ACC112 (cell line): Measurements from ENCODE around the gene FHIP1A.
A peak's percentile ranks its signal among the peaks of the same experiment; 100 is the strongest.

ENCODE experiments used
- H2AFZ ChIP-seq: fragments of 200-600 bp; sonication (generic); one replicate; pipeline ENCODE4 v1.6.0; 2017; ENCODE audit warnings: antibody characterized with exemption, low read length; ENCODE audit not compliant: unreplicated experiment
- H3K27ac ChIP-seq: fragments of 200-600 bp; sonication (generic); 2 replicates; pipeline ENCODE4 v1.5.1; 2014; ENCODE audit warnings: low read depth, mild to moderate bottlenecking, antibody characterized with exemption, low read length, moderate library complexity
- H3K27me3 ChIP-seq: fragments of 200-600 bp; sonication (generic); 2 replicates; pipeline ENCODE4 v1.6.1; 2014; ENCODE audit warnings: mild to moderate bottlenecking, antibody characterized with exemption, low read length, moderate library complexity, mixed read lengths; ENCODE audit not compliant: insufficient read depth
- H3K36me3 ChIP-seq: fragments of 200-600 bp; sonication (generic); 2 replicates; pipeline ENCODE4 v1.6.1; 2016; ENCODE audit warnings: mild to moderate bottlenecking, antibody characterized with exemption, low read length, moderate library complexity, mixed read lengths; ENCODE audit not compliant: insufficient read depth
- H3K4me1 ChIP-seq: fragments of 200-600 bp; sonication (generic); one replicate; pipeline ENCODE4 v1.6.1; 2016; ENCODE audit warnings: low read length, mixed read lengths; ENCODE audit not compliant: insufficient read depth, unreplicated experiment, control insufficient read depth
- H3K4me3 ChIP-seq: fragments of 200-600 bp; sonication (generic); 2 replicates; pipeline ENCODE4 v1.5.1; 2014; ENCODE audit warnings: mild to moderate bottlenecking, low read depth, low read length
- H3K79me2 ChIP-seq: fragments of 200-600 bp; sonication (generic); one replicate; pipeline ENCODE4 v1.6.0; 2016; ENCODE audit warnings: low read length; ENCODE audit not compliant: control insufficient read depth, unreplicated experiment, insufficient read depth

FHIP1A gene

DNA sequence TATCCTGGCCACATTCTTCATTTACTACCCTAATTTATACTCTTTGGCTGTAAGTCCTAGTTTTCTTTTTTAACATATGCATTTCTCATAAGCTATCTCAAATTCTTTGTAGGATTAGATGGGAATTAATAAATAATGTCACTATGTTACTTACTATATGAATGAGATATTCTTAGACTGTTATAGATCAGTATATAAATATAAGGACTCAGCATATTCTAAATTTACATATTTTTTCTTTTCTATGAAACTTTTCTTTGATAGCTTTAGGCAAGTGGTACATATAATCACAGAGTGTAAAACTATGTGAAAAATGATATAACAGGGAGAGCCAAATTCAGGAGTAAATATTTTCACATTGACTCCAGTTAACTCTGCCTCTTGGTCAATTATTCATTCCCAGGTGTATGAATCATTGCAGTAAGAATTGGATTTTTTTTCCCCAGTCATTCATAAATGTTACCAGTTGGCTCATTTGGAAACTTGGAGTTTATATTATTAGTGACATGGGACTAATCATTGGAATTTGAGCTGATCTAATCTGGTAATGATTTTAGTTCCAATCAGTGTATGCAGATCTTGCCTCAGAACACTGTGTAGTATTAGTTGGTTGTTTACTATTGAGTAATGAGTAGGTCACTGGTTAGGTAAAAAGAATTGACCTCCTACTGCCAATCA is 25.3 kb downstream of the FHIP1A start:
- Histone ChIP-seq H3K27ac (no peak overlapping the region), H2AFZ (no peak overlapping the region), H3K4me3 (no peak overlapping the region), H3K27me3 (no peaks in the 10 kb centered on the region), H3K79me2 (no peaks in the 10 kb centered on the region), H3K36me3 (no peaks in the 10 kb centered on the region), H3K4me1 (peaks cover 17% of the 10 kb centered on the region)

DNA sequence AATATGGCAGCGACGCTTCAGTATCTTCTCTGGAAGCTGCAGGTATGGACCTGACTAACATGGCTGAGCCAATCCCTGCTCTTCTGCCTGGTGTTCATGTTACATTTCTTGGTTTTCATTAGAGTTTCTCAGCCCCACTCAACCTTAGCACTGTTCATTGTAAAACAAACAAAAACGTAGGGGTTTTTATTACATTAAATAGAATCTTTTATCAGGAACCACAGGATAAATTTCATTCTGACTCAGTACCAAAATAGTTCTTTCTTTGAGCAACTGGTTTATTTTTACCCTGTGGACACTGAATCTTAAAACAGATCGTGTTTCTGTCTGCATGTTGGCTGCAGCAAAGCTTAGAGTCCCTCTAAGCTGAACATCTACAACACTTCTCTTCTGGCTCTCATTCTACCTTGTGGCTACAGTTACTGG is 27.1 kb downstream of the FHIP1A start:
- H3K36me3 ChIP-seq, result no peaks in the 10 kb centered on the region
- H3K27ac ChIP-seq, result no peak overlapping the region
- H3K4me3 ChIP-seq, result no peak overlapping the region
- no peaks in the 10 kb centered on the region for H3K79me2 ChIP-seq
- peak overlapping the region; percentile 31 for H2AFZ ChIP-seq
- H3K27me3 ChIP-seq, result no peaks in the 10 kb centered on the region
- peaks cover 17% of the 10 kb centered on the region for H3K4me1 ChIP-seq

DNA sequence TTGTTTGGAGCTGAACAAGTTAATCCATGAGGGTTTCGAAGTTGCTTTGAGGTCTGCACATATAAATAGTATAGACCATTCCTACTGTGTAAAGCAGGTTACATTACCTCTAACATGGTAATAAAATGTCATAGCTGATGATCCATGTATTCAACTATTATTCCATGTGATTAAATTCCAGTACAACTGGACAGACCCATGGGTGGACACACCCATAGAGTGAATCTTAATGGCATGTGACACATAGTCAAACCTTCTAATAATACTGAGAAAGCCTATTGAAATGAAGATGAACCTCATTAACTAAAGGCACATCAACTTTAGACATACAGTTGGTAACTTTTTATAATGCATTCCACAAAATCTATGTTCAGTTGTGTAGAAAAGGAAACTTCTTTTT is 28.5 kb downstream of the FHIP1A start:
- Histone ChIP-seq H3K36me3 (no peaks in the 10 kb centered on the region), H2AFZ (no peak overlapping the region), H3K4me1 (peaks cover 17% of the 10 kb centered on the region), H3K27ac (no peak overlapping the region), H3K27me3 (no peaks in the 10 kb centered on the region), H3K79me2 (no peaks in the 10 kb centered on the region), H3K4me3 (no peak overlapping the region)

DNA sequence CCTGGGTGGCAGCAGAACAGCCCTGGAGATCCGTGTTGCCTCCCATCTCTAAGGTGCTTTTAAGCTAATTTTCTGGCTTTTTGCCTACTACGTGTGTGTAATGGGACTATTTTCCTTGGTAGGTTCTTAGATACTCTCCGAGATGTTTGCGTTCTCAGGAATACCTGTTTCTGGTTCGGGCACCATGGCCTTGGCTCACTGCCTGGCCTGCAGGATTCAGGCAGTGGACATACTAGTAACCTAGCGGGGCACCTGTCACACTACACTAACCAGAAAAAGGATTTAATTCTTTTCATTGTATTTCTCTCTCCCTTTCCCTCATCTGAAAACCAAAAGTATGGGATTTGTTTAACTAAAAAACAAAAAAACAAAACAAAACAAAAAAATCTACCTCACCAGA is 29.2 kb downstream of the FHIP1A start:
- H3K27ac ChIP-seq, result no peak overlapping the region
- no peaks in the 10 kb centered on the region for H3K27me3 ChIP-seq
- H3K4me3 ChIP-seq, result no peak overlapping the region
- peaks cover 17% of the 10 kb centered on the region for H3K4me1 ChIP-seq
- H3K36me3 ChIP-seq, result no peaks in the 10 kb centered on the region
- no peak overlapping the region for H2AFZ ChIP-seq
- H3K79me2 ChIP-seq, result no peaks in the 10 kb centered on the region

DNA sequence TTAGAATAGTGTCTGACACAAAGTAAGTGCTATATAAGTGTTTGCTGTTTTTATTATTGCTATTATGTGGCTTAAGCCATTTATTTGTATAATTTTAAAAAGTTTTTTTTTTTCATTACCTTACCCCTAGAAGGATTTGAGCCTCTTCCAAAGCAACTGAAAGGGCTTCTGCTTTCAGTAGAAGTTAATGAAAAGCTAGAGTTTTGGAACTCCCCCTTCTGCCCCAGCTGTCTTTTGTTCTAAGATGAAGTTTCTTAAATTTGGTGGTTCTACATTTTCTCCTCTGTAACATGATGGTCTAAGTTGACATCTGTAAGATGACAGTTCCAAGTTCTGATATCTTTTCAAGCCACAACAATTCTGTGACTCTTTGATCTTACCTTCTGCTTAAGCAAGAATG is 30.3 kb downstream of the FHIP1A start:
- Histone ChIP-seq H3K4me3 (no peak overlapping the region), H3K79me2 (no peaks in the 10 kb centered on the region), H3K4me1 (peaks cover 17% of the 10 kb centered on the region), H2AFZ (no peak overlapping the region), H3K36me3 (no peaks in the 10 kb centered on the region), H3K27me3 (no peaks in the 10 kb centered on the region), H3K27ac (no peak overlapping the region)

DNA sequence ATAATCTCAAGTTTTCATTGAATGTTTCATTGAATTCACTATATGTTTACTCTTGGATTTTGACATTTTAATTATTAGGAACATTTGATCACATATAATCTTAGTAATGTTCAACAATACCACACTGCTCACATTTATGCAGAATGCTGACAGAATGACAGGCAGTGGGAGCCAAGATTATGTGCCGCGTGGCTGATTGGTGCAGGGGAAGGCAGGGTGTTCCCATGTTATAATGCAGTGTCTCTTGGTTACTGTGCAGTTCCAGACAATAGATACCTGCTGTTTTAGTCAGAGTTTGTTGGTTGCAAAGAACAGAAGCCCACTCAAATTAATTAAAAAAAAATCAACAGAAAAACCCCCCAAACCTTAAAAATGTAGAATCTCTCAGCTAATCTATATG is 33.0 kb downstream of the FHIP1A start:
- H3K27me3 ChIP-seq, result no peaks in the 10 kb centered on the region
- H2AFZ ChIP-seq, result no peak overlapping the region
- H3K4me1 ChIP-seq, result no peaks in the 10 kb centered on the region
- H3K79me2 ChIP-seq, result no peaks in the 10 kb centered on the region
- no peak overlapping the region for H3K27ac ChIP-seq
- no peaks in the 10 kb centered on the region for H3K36me3 ChIP-seq
- no peak overlapping the region for H3K4me3 ChIP-seq

DNA sequence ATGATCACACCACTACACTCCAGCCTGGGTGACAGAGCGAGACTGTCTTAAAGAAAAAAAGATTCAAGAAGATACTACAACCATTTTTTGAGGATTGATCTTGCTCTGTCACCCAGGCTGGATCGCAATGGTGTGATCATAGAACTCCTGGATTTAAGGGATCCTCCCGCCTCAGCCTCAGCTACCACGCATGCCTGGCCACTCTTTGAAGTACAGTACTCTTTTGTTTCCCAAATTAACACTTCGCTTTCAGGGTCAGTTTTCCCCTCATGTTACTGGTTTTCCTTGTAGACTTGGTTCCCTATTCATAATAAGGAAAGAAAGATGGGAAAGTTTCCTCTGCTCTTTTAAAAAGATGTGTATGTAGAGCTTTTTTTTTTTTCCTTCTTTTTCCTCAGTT is 34.3 kb downstream of the FHIP1A start:
- no peak overlapping the region for H3K4me3 ChIP-seq
- H3K79me2 ChIP-seq, result no peaks in the 10 kb centered on the region
- H3K27ac ChIP-seq, result no peak overlapping the region
- H3K4me1 ChIP-seq, result no peaks in the 10 kb centered on the region
- H3K36me3 ChIP-seq, result no peaks in the 10 kb centered on the region
- no peaks in the 10 kb centered on the region for H3K27me3 ChIP-seq
- no peak overlapping the region for H2AFZ ChIP-seq

DNA sequence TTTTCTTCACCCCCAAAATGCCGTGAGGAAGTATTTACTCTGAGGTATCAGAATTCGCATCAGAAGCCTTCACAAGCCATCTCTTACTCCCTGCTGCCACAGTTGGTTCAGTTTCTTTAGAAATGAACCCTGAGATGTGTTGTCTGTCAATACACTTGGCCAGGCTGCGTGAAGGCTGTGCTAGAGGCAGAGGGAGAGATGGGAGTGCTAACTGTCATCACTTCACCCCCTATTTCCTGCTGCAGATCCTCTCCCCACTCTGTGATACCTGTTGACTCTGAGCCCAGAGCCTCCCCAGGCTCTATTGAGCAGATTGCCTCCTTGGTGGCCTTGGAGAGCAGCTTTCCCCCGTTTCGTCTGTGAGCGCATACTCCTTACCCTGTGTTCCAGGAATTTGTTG is 34.8 kb downstream of the FHIP1A start:
- Histone ChIP-seq H2AFZ (no peak overlapping the region), H3K27ac (no peak overlapping the region), H3K4me3 (no peak overlapping the region), H3K79me2 (no peaks in the 10 kb centered on the region), H3K36me3 (no peaks in the 10 kb centered on the region), H3K27me3 (no peaks in the 10 kb centered on the region), H3K4me1 (no peaks in the 10 kb centered on the region)

DNA sequence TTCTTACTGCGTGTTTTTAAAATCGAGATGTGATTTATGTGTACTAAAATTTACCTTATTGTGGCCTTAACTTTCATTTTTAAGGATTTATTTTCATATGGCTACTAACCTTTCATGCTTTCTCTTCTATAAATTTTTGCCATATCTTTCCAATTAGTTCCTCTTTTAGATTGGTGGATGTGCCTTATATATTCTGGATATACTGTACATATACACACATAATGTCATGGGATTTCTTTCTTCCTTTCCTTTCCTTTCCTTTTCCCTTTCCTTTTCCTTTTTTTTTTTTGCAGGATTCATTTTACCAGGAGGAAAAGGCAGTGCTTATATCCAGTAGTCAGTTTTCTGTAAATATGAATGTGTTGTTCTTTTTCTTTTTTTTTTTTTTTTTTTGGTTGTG is 37.2 kb downstream of the FHIP1A start:
- H3K79me2 ChIP-seq, result no peaks in the 10 kb centered on the region
- no peak overlapping the region for H3K27ac ChIP-seq
- no peak overlapping the region for H3K4me3 ChIP-seq
- H3K36me3 ChIP-seq, result no peaks in the 10 kb centered on the region
- no peaks in the 10 kb centered on the region for H3K4me1 ChIP-seq
- H2AFZ ChIP-seq, result no peak overlapping the region
- no peaks in the 10 kb centered on the region for H3K27me3 ChIP-seq

DNA sequence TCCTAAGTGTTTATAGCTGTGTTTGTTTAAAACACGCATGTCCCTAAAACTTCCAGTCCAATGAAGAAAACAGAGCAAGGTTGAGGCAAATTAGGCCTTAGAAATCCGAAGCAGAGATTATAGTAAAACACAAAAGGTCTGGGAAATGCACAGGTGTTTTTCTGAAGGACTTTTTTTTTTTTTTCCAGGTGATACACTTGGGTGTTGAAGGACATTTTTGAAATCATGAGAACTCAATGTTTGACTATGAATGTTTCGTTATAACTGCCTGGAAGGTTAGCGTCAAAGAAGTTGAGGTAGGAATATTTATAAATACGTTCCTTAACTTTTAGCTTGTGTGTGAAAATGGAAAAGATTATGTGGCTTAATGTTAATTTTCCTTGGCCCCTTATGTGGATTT is 45.5 kb downstream of the FHIP1A start:
- Histone ChIP-seq H3K79me2 (no peaks in the 10 kb centered on the region), H3K4me1 (no peaks in the 10 kb centered on the region), H3K27ac (no peak overlapping the region)

DNA sequence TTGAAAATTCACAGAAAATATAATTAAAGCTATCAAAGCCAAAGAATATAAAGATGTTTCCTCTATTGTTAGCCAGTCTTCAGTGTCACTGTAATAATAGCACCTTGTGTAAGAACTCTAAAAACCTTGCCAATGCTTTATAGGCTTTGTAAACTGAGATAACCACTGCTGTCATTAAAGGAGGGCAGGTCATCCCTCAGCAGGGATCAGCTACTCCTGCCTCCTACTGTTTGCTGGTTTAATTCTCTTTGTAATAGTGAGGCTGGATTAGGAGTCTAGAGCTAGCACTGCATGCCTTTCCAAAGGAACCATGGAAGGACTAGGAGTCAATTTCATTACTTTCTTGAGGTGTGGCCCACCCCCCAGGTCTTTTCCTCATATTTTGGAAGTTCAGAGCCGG is 46.2 kb downstream of the FHIP1A start:
- Histone ChIP-seq H3K79me2 (no peaks in the 10 kb centered on the region), H3K27me3 (no peaks in the 10 kb centered on the region), H3K4me1 (no peaks in the 10 kb centered on the region), H3K27ac (no peak overlapping the region), H3K36me3 (no peaks in the 10 kb centered on the region), H3K4me3 (no peak overlapping the region), H2AFZ (no peak overlapping the region)

More for the DNA sequence above, 45.5 kb downstream of the FHIP1A start:
- Histone ChIP-seq H3K36me3 (no peaks in the 10 kb centered on the region), H2AFZ (no peak overlapping the region), H3K27me3 (no peaks in the 10 kb centered on the region), H3K4me3 (no peak overlapping the region)
